HepG2 (cell line): ENCODE measurements around the gene EVA1A. TPM values are rescaled to one million over a fixed set of nuclear protein-coding genes. Genes with fewer than 3 reads are reported as not detected.

Experiments
- ATAC-seq: fragments of 200-7000 bp; cut with Tn5 transposase; 3 replicates; pipeline ENCODE4 v1.9.1; 2020; ENCODE audit warnings: mild to moderate bottlenecking, moderate library complexity
- BruUV-seq: library from RNA; stranded (reverse); fragments of 400-500 nt; replicated peaks from 2 replicates; lab custom pipeline; 2021; lab: Mats Ljungman, UMichigan
- CTCF ChIA-PET: fragments of 300-600 bp; formaldehyde crosslinking; extraction: SDS; loops from one replicate; lab custom pipeline; 2021; ENCODE audit warnings: low total read pairs, inconsistent platforms, low intra/inter-chr PET ratio; lab: Yijun Ruan, JAX
- POLR2A ChIA-PET: fragments of 350-600 bp; sonication (Branson Sonifier 250); formaldehyde crosslinking; loops from one replicate; lab custom pipeline; 2020; ENCODE audit warnings: antibody characterized with exemption, inconsistent platforms; lab: Yijun Ruan, JAX
- DNase-seq: peaks from one replicate; pipeline ENCODE4 v3.0.0-alpha.2; 2015; ENCODE audit warnings: low spot score
- FAIRE-seq: peaks from 3 replicates; lab custom pipeline; 2011; peaks lifted over from hg19 to GRCh38; lab: Jason Lieb, UNC
- H2AFZ ChIP-seq: one replicate; pipeline ENCODE4 v1.6.1; 2011; ENCODE audit warnings: low read length, inconsistent platforms
- H3K27ac ChIP-seq: fragments of 300-600 bp; 3 replicates; pipeline ENCODE4 v1.8.0; 2011; ENCODE audit warnings: mixed run types, mild to moderate bottlenecking, mixed read lengths, low read length, inconsistent platforms; ENCODE audit not compliant: insufficient read depth; ENCODE audit errors: extremely low read length
- H3K27me3 ChIP-seq, 2 experiments: fragments of 200-600 bp in 1 of 2; 2 replicates in 1 of 2; 3 replicates in 1 of 2; pipeline versions ENCODE4 v1.6.0 to v1.8.0; 2011; ENCODE audit warnings: low read length in 2 of 2, mild to moderate bottlenecking in 2 of 2, moderate library complexity in 2 of 2, inconsistent platforms in 1 of 2; ENCODE audit not compliant: insufficient read depth in 2 of 2, control insufficient read depth in 1 of 2
- H3K36me3 ChIP-seq, 2 experiments: fragments of 200-600 bp in 1 of 2; replicated peaks in 1 of 2; 2 replicates in 1 of 2; 3 replicates in 1 of 2; pipeline versions ENCODE4 v1.5.1 to v1.8.0; 2011; ENCODE audit warnings: low read length in 2 of 2, inconsistent platforms in 1 of 2; ENCODE audit not compliant: insufficient read depth in 2 of 2, control insufficient read depth in 1 of 2
- H3K4me1 ChIP-seq: 2 replicates; pipeline ENCODE4 v1.5.1; 2012; ENCODE audit warnings: low read length, inconsistent platforms; ENCODE audit not compliant: insufficient read depth
- H3K4me2 ChIP-seq: 2 replicates; pipeline ENCODE4 v1.6.0; 2011; ENCODE audit warnings: low read depth, low read length, inconsistent platforms
- H3K4me3 ChIP-seq, 3 experiments: fragments of 200-600 bp in 1 of 3; sonication (generic), shearing (Covaris generic) in 1 of 3; replicated peaks in 1 of 3; 2 replicates each; pipeline ENCODE4 v1.5.1; 2011 to 2016; ENCODE audit warnings: low read length in 3 of 3, inconsistent platforms in 2 of 3, low read depth in 2 of 3, mild to moderate bottlenecking in 2 of 3, control low read depth in 1 of 3, mixed read lengths in 1 of 3; ENCODE audit not compliant: insufficient read depth in 1 of 3
- H3K79me2 ChIP-seq: one replicate; pipeline ENCODE4 v1.6.1; 2011; ENCODE audit warnings: low read length, inconsistent platforms; ENCODE audit not compliant: insufficient read depth
- H3K9ac ChIP-seq: 2 replicates; pipeline ENCODE4 v1.6.0; 2011; ENCODE audit warnings: mild to moderate bottlenecking, low read depth, low read length, inconsistent platforms; ENCODE audit not compliant: insufficient read depth
- H3K9me3 ChIP-seq: 2 replicates; pipeline ENCODE4 v1.5.1; 2012; ENCODE audit warnings: mild to moderate bottlenecking, low read length
- H4K20me1 ChIP-seq: 2 replicates; pipeline ENCODE4 v1.6.0; 2011; ENCODE audit warnings: inconsistent platforms, mild to moderate bottlenecking, low read length, moderate library complexity; ENCODE audit not compliant: insufficient read depth
- ARHGAP35 ChIP-seq: sonication (generic); formaldehyde crosslinking; IDR thresholded peaks from 2 replicates; pipeline ENCODE4 v1.9.0; 2022; ENCODE audit warnings: mild to moderate bottlenecking, inconsistent platforms, moderate library complexity, missing genetic modification reagents, borderline replicate concordance
- ASH2L ChIP-seq: fragments of 300-600, 200-600 bp; sonication (generic); IDR thresholded peaks from 2 replicates; pipeline ENCODE4 v1.7.0; 2017; ENCODE audit warnings: low read depth, mild to moderate bottlenecking, moderate library complexity, mixed read lengths, low read length; ENCODE audit not compliant: insufficient read length
- DPF2 ChIP-seq: sonication (generic); formaldehyde crosslinking; IDR thresholded peaks from 2 replicates; pipeline ENCODE4 v1.4.0; 2020; ENCODE audit warnings: mild to moderate bottlenecking, low read depth, missing genetic modification reagents, borderline replicate concordance
- GATA4 ChIP-seq: sonication (generic); IDR thresholded peaks from 2 replicates; pipeline ENCODE4 v1.6.1; 2016; ENCODE audit warnings: antibody characterized with exemption, low read depth, borderline replicate concordance
- GATAD2A ChIP-seq: IDR thresholded peaks from 2 replicates; pipeline ENCODE4 v1.6.1; 2016
- GTF3A ChIP-seq: sonication (generic); formaldehyde crosslinking; conservative IDR thresholded peaks from 2 replicates; pipeline ENCODE4 v1.4.0; 2020; ENCODE audit warnings: mild to moderate bottlenecking, missing genetic modification reagents
- HNRNPUL1 ChIP-seq: fragments of 200-400 bp; formaldehyde crosslinking; IDR thresholded peaks from 2 replicates; pipeline ENCODE4 v1.6.1; 2017; ENCODE audit warnings: low read depth, mild to moderate bottlenecking, low read length, moderate library complexity
- HOXA5 ChIP-seq: sonication (generic); formaldehyde crosslinking; IDR thresholded peaks from 2 replicates; pipeline ENCODE4 v1.4.0; 2020; ENCODE audit warnings: missing genetic modification reagents
- IKZF1 ChIP-seq: fragments of 450-650 bp; IDR thresholded peaks from 2 replicates; pipeline ENCODE4 v1.7.1; 2016
- NCOA1 ChIP-seq: sonication (generic); formaldehyde crosslinking; IDR thresholded peaks from 2 replicates; pipeline ENCODE4 v1.9.0; 2021; ENCODE audit warnings: missing genetic modification reagents
- RBM22 ChIP-seq: fragments of 200-400 bp; formaldehyde crosslinking; optimal IDR thresholded peaks from 2 replicates; pipeline ENCODE3; 2017; ENCODE audit warnings: mild to moderate bottlenecking, low read length, moderate library complexity
- REL ChIP-seq: sonication (generic); formaldehyde crosslinking; conservative IDR thresholded peaks from 2 replicates; pipeline ENCODE4 v1.8.0; 2022; ENCODE audit warnings: mild to moderate bottlenecking, missing genetic modification reagents, moderate library complexity
- ZNF510 ChIP-seq: sonication (generic); formaldehyde crosslinking; IDR thresholded peaks from 2 replicates; pipeline ENCODE4 v1.4.0; 2020; ENCODE audit warnings: low read depth, mild to moderate bottlenecking, missing genetic modification reagents
- ZNF562 ChIP-seq: sonication (generic); formaldehyde crosslinking; IDR thresholded peaks from 2 replicates; pipeline ENCODE4 v1.8.0; 2022; ENCODE audit warnings: missing genetic modification reagents, borderline replicate concordance
- ZNF605 ChIP-seq: sonication (generic); formaldehyde crosslinking; IDR thresholded peaks from 2 replicates; pipeline ENCODE4 v1.8.0; 2022; ENCODE audit warnings: mild to moderate bottlenecking, missing genetic modification reagents
- ZNF788 ChIP-seq: sonication (generic); formaldehyde crosslinking; IDR thresholded peaks from 2 replicates; pipeline ENCODE4 v1.5.0; 2020; ENCODE audit warnings: mild to moderate bottlenecking, missing genetic modification reagents, borderline replicate concordance
- WGBS: methylation state at CpG from one replicate; pipeline ENCODE4 v1.1.6; 2017; ENCODE audit warnings: low lambda C conversion rate; 5-methylcytosine and 5-hydroxymethylcytosine counted together
- in situ Hi-C: cut with HindIII; loops from 2 replicates; pipeline ENCODE4 v1.10.0; 2017; ENCODE audit warnings: low pct_unique_long_range_greater_than_20kb; ENCODE audit not compliant: extremely low pct_ligation_motif_present
- intact Hi-C: fragments of 100-400 bp; cut with micrococcal nuclease; formaldehyde crosslinking; loops from one replicate; pipeline ENCODE4 v1.10.0; 2022; ENCODE audit not compliant: unreplicated experiment
- polyA plus RNA-seq, 8 experiments: library from polyadenylated mRNA; depleted of rRNA in 3 of 8; stranded (reverse) in 7 of 8; unstranded in 1 of 8; fragments of >200 nt; fragmentation: Illumina TruSeq in 4 of 8; extraction: Trizol in 4 of 8; gene quantifications; 2 replicates each; pipeline versions ENCODE4 v1.2.1 to v1.2.3, GENCODE V29; 2011 to 2016; ENCODE audit warnings: low read depth in 4 of 8, missing spikeins in 1 of 8, mixed read lengths in 1 of 8; ENCODE audit not compliant: insufficient read depth in 1 of 8
- total RNA-seq, 5 experiments: library from RNA; depleted of rRNA; stranded (reverse); fragments of >200 nt; fragmentation: Illumina TruSeq; extraction: Trizol; gene quantifications; 2 replicates each; pipeline ENCODE4 v1.2.3, GENCODE V29; 2016; ENCODE audit warnings: low read depth in 1 of 5
- TF ChIP-seq, protein P1 (sequence below): sonication (generic); formaldehyde crosslinking; IDR thresholded peaks from 2 replicates; pipeline ENCODE4 v1.9.0; 2021; ENCODE audit warnings: missing genetic modification reagents, borderline replicate concordance
- TF ChIP-seq, protein P2 (sequence below): sonication (generic); formaldehyde crosslinking; IDR thresholded peaks from 2 replicates; pipeline ENCODE4 v1.8.0; 2022; ENCODE audit warnings: mild to moderate bottlenecking, missing genetic modification reagents, moderate library complexity
- TF ChIP-seq, protein P3 (sequence below): sonication (generic); formaldehyde crosslinking; IDR thresholded peaks from 2 replicates; pipeline ENCODE4 v1.4.0; 2020; ENCODE audit warnings: missing genetic modification reagents, mild to moderate bottlenecking, borderline replicate concordance

EVA1A gene
- total and polyA plus RNA-seq, 2 of the 13 experiments (the other 11 are each of a cell fraction or from before 2014, with no cell fraction given), result 57.5 to 57.8 TPM

DNA sequence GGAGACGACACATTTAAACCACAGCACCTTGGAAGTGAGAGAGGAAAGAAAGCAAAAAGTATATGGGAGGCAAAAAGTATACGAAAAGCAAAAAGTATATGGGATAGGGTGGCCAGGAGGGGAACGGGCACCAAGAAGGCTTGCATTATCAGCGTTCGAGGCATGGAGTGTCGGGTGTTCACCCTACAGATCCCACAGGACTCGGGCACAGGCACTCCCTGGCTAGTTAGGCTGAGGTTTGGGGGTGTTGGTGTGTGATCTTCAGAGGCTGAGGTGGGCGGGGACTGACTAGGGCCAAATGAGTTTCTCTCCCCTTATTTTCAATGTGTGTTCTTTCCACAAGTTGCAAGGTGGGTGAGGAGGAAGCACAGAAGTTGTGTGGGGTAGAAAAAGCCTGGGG, 86.6 kb downstream of the EVA1A start (continued):
- TF ChIP-seq, protein P1, sequence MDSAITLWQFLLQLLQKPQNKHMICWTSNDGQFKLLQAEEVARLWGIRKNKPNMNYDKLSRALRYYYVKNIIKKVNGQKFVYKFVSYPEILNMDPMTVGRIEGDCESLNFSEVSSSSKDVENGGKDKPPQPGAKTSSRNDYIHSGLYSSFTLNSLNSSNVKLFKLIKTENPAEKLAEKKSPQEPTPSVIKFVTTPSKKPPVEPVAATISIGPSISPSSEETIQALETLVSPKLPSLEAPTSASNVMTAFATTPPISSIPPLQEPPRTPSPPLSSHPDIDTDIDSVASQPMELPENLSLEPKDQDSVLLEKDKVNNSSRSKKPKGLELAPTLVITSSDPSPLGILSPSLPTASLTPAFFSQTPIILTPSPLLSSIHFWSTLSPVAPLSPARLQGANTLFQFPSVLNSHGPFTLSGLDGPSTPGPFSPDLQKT, result no peak
- TF ChIP-seq ASH2L (no peak), IKZF1 (no peak)
- TF ChIP-seq, protein P2, sequence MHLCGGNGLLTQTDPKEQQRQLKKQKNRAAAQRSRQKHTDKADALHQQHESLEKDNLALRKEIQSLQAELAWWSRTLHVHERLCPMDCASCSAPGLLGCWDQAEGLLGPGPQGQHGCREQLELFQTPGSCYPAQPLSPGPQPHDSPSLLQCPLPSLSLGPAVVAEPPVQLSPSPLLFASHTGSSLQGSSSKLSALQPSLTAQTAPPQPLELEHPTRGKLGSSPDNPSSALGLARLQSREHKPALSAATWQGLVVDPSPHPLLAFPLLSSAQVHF, result no peak

DNA sequence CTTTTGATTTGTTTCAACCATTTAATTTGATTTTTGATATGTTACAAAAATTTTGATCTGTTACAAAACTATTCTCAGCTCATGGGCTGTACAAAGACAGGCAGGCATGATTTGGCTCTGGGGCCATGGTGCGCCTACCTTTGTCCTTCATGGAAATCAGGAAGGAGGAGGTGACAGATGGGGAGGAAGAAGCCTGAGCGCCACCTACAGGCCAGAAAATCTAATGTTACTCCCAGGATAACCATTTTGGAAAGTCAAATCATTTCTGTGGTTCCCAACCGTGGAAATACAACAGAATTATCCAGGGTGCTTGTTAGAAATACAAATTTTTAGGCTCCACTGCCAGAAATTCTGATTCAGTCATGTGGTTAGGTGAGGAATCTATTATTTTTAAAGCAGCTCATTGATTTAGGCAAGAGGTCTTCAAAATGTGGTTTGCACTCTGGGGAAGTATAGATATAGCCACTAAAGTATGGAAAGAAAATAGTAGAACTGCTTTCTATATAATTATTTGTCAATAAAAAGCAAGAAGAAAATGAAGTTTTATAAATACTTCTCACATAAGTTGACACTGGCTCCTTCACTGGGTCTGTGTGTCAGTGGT, 93.9 kb downstream of the EVA1A start:
- peaks cover 28% of the 10 kb centered on the region for H3K4me1 ChIP-seq
- H2AFZ ChIP-seq, result no peak overlapping the region
- H3K36me3 ChIP-seq, result no peaks in the 10 kb centered on the region
- no peaks in the 10 kb centered on the region for H3K9me3 ChIP-seq
- peak; percentile 58 for ATAC-seq
- FAIRE-seq, result no peak
- 81% methylated on average over 3 of the region's 3 CpGs for WGBS
- CTCF ChIA-PET, result interaction anchor here (5.3 to 5.8 kb wide), 2 partner anchors 142 to 161 kb away, joined by 92 to 144 read pairs; no protein-coding TSS in a partner anchor
- H3K4me3 ChIP-seq, result no peak overlapping the region
- H3K27ac ChIP-seq, result no peak overlapping the region
- BruUV-seq, result no TSS peak
- DNase-seq, result peak; percentile 39
- no peak overlapping the region for H3K4me2 ChIP-seq
- H3K9ac ChIP-seq, result no peak overlapping the region
- H3K79me2 ChIP-seq, result no peaks in the 10 kb centered on the region
- no peaks in the 10 kb centered on the region for H4K20me1 ChIP-seq
- in situ Hi-C loops, result loop anchor here (5.0 kb wide), 1 partner anchor 140 kb away; no protein-coding TSS in a partner anchor
- intact Hi-C loops, result no loop called here
- POLR2A ChIA-PET, result interaction anchor here (1.1 to 3.4 kb wide), 5 partner anchors 50 to 180 kb away, joined by 3 to 15 read pairs (median 6); partner anchors contain the start of gene MRPL19
- H3K27me3 ChIP-seq, result no peaks in the 10 kb centered on the region
- TF ChIP-seq ZNF788, result no peak
- no peak for TF ChIP-seq GTF3A (CRISPR knock-in tag)
- no peak for TF ChIP-seq DPF2 (CRISPR knock-in tag)
- peak; percentile 56; the same call in 1 of the 2 replicates for TF ChIP-seq ZNF605
- TF ChIP-seq HOXA5 (CRISPR knock-in tag), result no peak
- TF ChIP-seq ZNF510 (CRISPR knock-in tag), result no peak
- no peak for TF ChIP-seq REL (CRISPR knock-in tag)
- 0 out of 2 replicates have a peak, but pooled peaks have one; percentile 17 for TF ChIP-seq GATAD2A (CRISPR knock-in tag)
- TF ChIP-seq ZNF562 (CRISPR knock-in tag), result no peak
- TF ChIP-seq HNRNPUL1, result no peak
- no peak for TF ChIP-seq ARHGAP35 (CRISPR knock-in tag)
- TF ChIP-seq GATA4, result no peak
- TF ChIP-seq, protein P3, sequence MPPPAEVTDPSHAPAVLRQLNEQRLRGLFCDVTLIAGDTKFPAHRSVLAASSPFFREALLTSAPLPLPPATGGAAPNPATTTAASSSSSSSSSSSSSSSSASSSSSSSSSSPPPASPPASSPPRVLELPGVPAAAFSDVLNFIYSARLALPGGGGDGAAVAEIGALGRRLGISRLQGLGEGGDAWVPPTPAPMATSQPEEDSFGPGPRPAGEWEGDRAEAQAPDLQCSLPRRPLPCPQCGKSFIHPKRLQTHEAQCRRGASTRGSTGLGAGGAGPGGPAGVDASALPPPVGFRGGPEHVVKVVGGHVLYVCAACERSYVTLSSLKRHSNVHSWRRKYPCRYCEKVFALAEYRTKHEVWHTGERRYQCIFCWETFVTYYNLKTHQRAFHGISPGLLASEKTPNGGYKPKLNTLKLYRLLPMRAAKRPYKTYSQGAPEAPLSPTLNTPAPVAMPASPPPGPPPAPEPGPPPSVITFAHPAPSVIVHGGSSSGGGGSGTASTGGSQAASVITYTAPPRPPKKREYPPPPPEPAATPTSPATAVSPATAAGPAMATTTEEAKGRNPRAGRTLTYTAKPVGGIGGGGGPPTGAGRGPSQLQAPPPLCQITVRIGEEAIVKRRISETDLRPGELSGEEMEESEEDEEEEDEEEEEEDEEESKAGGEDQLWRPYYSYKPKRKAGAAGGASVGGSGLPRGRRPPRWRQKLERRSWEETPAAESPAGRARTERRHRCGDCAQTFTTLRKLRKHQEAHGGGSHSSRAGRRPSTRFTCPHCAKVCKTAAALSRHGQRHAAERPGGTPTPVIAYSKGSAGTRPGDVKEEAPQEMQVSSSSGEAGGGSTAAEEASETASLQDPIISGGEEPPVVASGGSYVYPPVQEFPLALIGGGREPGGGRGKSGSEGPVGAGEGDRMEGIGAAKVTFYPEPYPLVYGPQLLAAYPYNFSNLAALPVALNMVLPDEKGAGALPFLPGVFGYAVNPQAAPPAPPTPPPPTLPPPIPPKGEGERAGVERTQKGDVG (CRISPR knock-in tag), result no peak
- no peak for TF ChIP-seq RBM22
- TF ChIP-seq NCOA1 (CRISPR knock-in tag), result 0 out of 2 replicates have a peak, but pooled peaks have one; percentile 45
